Measurements from ENCODE around the gene TMEM119. TPM values are rescaled to one million over a fixed set of nuclear protein-coding genes. Genes with fewer than 3 reads are reported as not detected.

TMEM119 gene
- total RNA-seq, 1 donor from 2014 or later, result 0.54 TPM

GRCh38 chr12:108606492-108606891 lies 8.6 kb upstream of the TMEM119 start:
- DNase-seq, result no peak
- intact Hi-C loops (cut with DNase I), result no loop called here
- no peak for ATAC-seq (ENCODE audit: poor library complexity)

- intact Hi-C loops (cut with DNase I), result no loop called here
- no peak for DNase-seq
- no peak for ATAC-seq (ENCODE audit: poor library complexity)
Measured at GRCh38 chr12:108605690-108606406, 8.0 kb upstream of the TMEM119 start.

- DNase-seq, result no peak
- intact Hi-C loops (cut with DNase I), result no loop called here
- no peak for ATAC-seq (ENCODE audit: poor library complexity)
Measured at GRCh38 chr12:108605000-108605689, 7.3 kb upstream of the TMEM119 start.

GRCh38 chr12:108604208-108604941 lies 6.5 kb upstream of the TMEM119 start:
- ATAC-seq (ENCODE audit: poor library complexity) (no peak), DNase-seq (no peak)
- intact Hi-C loops (cut with DNase I), result no loop called here

- intact Hi-C loops (cut with DNase I), result no loop called here
- DNase-seq (no peak), ATAC-seq (ENCODE audit: poor library complexity) (no peak)
Measured at GRCh38 chr12:108603743-108604142, 5.9 kb upstream of the TMEM119 start.

GRCh38 chr12:108602976-108603704 lies 5.3 kb upstream of the TMEM119 start:
- DNase-seq, result no peak
- intact Hi-C loops (cut with DNase I), result no loop called here
- no peak for ATAC-seq (ENCODE audit: poor library complexity)

- DNase-seq, result no peak
- ATAC-seq (ENCODE audit: poor library complexity), result no peak
- intact Hi-C loops (cut with DNase I), result no loop called here
Measured at GRCh38 chr12:108602209-108602705, 4.4 kb upstream of the TMEM119 start.

GRCh38 chr12:108600702-108601007 lies 2.8 kb upstream of the TMEM119 start:
- DNase-seq, result no peak
- intact Hi-C loops (cut with DNase I), result no loop called here
- ATAC-seq (ENCODE audit: poor library complexity), result no peak

GRCh38 chr12:108599948-108600701 lies 2.2 kb upstream of the TMEM119 start:
- intact Hi-C loops (cut with DNase I), result no loop called here
- ATAC-seq (ENCODE audit: poor library complexity) (no peak), DNase-seq (no peak)

GRCh38 chr12:108599541-108599940 lies 1.7 kb upstream of the TMEM119 start:
- ATAC-seq (ENCODE audit: poor library complexity), result no peak
- intact Hi-C loops (cut with DNase I), result no loop called here
- no peak for DNase-seq

- DNase-seq, result no peak
- intact Hi-C loops (cut with DNase I), result no loop called here
Measured at GRCh38 chr12:108598553-108599250, 818 bp upstream of the TMEM119 start.

GRCh38 chr12:108596854-108597558 lies 878 bp downstream of the TMEM119 start:
- DNase-seq (no peak), ATAC-seq (ENCODE audit: poor library complexity) (no peak)
- intact Hi-C loops (cut with DNase I), result no loop called here

More at GRCh38 chr12:108598553-108599250, 818 bp upstream of the TMEM119 start:
- ATAC-seq (ENCODE audit: poor library complexity), result no peak

GRCh38 chr12:108595711-108596647 lies 1.9 kb downstream of the TMEM119 start:
- intact Hi-C loops (cut with DNase I), result no loop called here
- DNase-seq (no peak), ATAC-seq (ENCODE audit: poor library complexity) (no peak)

- DNase-seq (no peak), ATAC-seq (ENCODE audit: poor library complexity) (no peak)
- intact Hi-C loops (cut with DNase I), result no loop called here
Measured at GRCh38 chr12:108594960-108595710, 2.7 kb downstream of the TMEM119 start.

- no peak for ATAC-seq (ENCODE audit: poor library complexity)
- intact Hi-C loops (cut with DNase I), result no loop called here
- no peak for DNase-seq
Measured at GRCh38 chr12:108594323-108594903, 3.5 kb downstream of the TMEM119 start.
